GM18519 (cell line): ENCODE results near the gene TBX1.

Experiments
- ATAC-seq: cut with Tn5 transposase; IDR thresholded peaks from one replicate; pipeline ENCODE4 v1.9.1; 2021; ENCODE audit warnings: mild to moderate bottlenecking, moderate library complexity; ENCODE audit not compliant: unreplicated experiment, low FRiP score

The TBX1 gene

DNA sequence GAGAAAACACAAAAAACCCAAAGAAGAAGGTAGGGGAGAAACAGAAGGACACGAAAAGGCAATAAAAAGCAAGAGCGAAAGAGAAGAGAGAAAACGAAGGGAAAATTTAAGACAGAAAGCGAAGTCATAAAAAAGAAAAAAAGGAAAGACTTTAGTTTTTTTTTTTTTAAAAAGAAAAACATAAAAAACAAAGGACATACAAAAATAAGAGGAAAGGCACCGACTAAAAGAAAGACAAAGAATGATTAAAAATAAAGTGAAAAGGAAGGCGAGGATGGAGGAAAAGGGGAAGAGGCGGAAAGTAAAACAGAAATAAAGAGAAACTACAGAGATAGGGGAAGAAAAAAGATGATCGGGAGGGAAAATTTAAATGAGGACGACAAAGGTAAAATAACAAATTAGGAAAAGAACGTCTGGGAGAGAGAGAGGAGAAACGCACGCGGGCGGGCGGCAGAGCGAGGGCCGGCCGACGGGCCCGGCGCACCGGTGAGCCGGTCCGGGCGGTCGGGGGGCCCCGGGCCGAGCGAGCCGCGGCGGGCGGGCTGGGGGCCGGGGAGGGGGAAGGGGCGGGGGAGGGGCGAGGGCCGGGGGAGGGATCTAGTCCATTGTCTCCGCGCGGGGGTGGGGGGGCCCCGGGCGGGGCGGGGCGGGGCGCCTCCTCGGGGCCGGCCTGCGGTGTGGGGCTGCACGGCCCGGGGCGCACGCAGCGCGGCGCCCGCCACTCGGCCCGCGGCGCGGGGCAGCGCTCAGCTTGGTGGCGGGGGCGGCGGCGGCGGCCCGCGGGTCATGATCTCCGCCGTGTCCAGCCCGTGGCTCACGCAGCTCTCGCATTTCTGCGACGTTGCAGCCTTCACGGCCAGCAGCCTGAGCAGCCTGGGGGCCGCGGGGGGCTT, at the start of gene TBX1:
TBX1 (plus strand) TSS at position 721 of the 893 bp plus-strand sequence; CDS start at position 787, 66 bp downstream.
- no peak for ATAC-seq

- no peak for ATAC-seq
Measured at GRCh38 chr22:19713245-19713644, 47.3 kb upstream of the TBX1 start.

GRCh38 chr22:19713650-19714311, 46.8 kb upstream of the TBX1 start:
- ATAC-seq = no peak

DNA sequence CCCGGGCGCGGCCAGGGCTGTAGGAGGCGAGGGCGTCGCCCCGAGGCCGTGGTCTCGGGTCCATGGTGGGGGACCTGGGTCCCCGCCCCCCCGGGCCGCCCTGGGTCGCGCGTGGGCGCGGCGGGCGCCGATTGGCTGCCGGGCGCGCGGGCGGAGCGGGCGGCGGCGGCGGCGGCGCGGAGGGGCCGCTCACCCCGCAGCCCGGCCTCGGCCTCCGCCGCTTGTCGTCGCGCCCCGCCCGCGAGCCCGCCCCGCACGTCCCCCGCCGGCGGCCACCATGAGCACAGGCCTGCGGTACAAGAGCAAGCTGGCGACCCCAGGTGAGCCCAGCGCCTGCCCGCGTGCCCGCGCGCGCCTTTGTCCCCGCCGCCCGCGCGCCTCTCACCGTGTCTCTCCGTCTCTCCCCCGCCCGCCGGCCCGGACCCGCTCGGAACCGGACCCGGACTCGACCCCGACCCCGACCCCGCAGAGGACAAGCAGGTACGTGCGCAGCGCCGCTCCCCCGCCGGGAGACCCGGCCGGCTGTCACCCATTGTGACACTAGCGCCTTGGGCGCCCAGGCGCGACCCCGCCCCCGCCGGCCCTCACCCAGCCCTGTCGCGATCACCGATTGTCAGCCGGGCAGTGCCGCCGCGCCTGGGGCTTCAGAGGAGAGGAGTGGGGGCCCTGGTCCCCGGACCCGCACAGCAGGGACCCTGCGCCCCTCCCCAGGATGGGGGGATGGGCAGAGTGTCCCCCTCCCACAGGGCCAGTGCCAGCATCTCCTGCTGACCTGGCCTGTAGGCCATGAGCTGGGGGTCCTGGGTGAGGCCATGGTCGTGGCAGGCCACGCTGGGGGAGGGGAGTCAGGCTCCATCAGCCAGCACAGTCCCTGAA, 46.0 kb upstream of the TBX1 start, which contains the start of gene SEPTIN5:
SEPTIN5 (plus strand) TSS at position 192 of the 876 bp plus-strand sequence; CDS start at position 278, 86 bp downstream.
- no peak for ATAC-seq

- ATAC-seq = no peak
Measured at GRCh38 chr22:19715188-19715930, 45.2 kb upstream of the TBX1 start.

DNA sequence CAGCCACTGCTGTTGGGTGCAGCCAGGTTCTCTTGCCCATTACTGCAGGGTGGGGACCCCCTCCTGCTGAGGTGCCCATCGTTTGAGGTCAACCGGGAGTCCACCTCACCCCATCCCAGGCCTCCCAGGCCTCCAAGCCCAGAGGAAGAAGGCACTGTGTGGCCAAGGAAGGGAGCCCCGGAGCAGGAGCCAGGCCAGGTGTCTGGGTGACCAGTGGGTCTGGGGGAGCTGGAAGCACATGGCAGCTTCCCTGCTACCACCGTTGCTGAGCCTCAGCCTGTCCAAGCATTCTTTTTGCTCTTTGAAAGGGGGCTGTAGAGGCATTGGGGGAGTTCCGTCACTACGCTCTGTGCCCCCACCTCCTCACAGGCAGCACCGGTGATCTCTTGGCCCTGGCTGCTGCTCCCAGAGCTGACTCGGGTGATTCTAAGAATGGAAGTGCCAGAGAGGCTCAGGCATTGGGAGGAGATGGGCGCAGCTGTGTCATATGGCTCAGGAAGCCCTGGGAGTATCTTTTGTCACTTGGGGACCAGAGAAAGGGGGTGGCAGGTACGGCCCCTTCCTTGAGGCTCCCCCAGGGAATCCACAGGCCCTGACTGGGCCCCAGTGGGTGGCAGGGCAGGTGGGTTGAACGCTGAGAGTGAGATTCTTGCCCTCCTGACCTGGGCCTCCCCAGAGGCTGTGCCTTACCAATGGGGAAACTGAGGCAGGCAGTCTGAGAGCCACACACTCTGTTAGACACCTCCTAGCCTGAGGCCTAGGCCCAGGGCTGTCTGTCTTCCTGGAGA, 44.3 kb upstream of the TBX1 start:
- ATAC-seq = no peak

GRCh38 chr22:19716829-19717105, 43.8 kb upstream of the TBX1 start:
- ATAC-seq = no peak

- no peak for ATAC-seq
Measured at GRCh38 chr22:19717181-19717580, 43.4 kb upstream of the TBX1 start.

DNA sequence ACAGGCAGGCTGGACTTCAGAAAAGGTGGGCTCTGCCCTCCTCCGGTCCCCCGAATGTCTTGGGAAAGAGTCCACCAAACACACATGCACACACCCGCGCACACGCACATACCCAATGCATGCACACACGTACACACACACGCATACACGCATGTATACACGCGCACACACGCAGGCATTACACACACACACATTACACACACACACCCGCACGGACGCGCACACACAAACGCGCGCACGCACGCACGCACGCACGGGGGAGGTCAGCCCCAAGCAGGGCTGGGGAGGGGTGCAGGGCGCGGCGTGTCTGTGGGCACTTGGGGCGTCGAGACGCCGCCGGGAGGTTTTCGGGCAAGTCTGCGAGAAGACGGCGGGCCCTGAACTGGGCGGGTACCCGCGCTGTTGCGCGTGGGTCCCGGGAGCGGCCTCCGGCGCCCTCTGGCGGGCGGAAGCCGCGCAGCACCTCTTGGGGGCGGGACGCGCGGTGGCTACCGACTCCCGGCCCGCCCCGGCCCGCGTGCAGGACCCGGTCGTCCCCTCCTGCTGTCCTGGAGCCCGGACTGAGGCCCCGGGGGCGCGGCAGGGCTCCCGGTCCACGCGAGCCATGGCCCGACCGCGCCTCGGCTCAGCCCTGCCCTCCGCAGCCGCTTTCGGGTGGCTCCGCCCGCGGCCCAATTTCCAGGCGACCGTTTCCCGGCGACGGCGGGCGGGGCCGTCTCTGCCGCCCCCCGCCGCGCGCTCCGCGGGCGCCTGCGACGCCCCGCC, 42.7 kb upstream of the TBX1 start:
- ATAC-seq = no peak

DNA sequence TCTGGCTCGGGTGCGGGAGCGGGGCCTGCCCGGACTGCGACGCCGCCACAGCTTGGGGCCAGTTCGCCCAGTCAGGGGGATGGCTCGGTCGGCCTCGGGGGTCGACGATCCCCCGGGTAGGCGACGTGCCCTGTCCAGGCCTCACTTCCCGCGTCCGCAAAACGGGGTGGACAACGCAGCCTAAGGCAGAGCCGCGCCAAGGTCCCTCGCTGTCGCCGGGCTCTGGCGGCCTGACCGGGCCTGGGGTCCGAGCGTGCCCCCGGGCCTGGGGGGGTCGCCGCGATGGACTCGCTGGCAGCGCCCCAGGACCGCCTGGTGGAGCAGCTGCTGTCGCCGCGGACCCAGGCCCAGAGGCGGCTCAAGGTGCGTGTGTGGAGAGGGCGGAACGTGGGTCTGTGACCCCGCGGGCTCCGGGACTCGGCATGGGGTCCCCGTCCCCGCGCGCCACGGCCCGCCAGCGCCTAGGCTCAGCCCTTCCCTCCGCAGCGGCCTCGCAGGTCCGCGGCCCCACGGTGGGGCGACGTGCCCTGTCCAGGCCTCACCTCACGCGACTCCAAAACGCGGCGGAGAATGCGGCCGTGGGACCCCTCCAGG, 42.0 kb upstream of the TBX1 start:
- ATAC-seq = no peak

- ATAC-seq = no peak
Measured at GRCh38 chr22:19719050-19719482, 41.5 kb upstream of the TBX1 start.

GRCh38 chr22:19719488-19720021, 41.0 kb upstream of the TBX1 start:
- ATAC-seq = no peak

GRCh38 chr22:19720150-19720827, 40.3 kb upstream of the TBX1 start:
- ATAC-seq = no peak

DNA sequence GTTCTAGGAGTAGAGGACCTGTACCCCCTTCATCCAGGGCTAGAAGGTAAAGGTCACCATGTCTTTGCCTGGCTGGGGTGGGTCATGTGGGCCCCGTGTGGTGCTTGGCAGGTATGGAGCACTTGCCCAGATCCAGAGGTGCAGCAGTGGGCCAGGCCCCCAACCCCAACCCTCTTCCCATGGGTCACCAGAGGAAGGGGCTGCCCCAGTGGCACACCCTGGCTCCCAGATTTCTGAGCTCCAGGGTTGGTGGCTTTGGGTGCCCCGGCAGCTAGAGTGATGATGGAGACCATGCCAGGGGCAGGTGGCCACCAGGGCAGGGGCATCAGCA, 39.6 kb upstream of the TBX1 start:
- ATAC-seq = no peak

DNA sequence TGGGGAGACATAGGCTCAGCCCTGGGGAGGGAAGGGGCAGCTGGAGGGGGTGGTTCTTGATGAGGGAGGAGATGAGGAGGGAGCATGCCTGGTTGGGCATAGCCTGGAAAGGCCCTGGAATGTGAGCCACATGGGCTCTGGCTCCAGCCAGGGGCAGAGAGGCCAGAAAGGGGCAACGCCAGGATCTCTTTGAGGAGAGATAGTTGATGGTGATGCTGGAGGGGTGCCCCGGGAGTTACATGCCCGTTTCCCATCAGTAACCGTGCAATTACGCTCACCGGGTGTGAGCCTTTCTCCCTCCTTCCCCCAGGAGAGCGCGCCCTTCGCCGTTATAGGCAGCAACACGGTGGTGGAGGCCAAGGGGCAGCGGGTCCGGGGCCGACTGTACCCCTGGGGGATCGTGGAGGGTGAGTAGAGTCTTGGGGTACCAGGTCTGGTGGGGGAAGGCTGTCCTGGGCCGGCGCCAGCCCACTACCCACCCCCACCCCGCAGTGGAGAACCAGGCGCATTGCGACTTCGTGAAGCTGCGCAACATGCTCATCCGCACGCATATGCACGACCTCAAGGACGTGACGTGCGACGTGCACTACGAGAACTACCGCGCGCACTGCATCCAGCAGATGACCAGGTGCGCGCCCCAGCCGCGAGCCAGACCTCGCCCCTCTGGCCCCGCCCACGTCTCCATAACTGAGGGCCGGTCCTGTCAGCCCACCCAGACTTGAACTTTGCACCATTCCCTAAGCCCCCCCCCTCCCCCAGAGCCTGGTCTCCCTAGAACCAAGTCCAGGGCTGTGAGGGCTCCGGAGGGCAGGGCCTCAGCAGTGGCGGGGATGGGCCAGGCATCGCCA, 39.0 kb upstream of the TBX1 start:
- ATAC-seq = no peak

DNA sequence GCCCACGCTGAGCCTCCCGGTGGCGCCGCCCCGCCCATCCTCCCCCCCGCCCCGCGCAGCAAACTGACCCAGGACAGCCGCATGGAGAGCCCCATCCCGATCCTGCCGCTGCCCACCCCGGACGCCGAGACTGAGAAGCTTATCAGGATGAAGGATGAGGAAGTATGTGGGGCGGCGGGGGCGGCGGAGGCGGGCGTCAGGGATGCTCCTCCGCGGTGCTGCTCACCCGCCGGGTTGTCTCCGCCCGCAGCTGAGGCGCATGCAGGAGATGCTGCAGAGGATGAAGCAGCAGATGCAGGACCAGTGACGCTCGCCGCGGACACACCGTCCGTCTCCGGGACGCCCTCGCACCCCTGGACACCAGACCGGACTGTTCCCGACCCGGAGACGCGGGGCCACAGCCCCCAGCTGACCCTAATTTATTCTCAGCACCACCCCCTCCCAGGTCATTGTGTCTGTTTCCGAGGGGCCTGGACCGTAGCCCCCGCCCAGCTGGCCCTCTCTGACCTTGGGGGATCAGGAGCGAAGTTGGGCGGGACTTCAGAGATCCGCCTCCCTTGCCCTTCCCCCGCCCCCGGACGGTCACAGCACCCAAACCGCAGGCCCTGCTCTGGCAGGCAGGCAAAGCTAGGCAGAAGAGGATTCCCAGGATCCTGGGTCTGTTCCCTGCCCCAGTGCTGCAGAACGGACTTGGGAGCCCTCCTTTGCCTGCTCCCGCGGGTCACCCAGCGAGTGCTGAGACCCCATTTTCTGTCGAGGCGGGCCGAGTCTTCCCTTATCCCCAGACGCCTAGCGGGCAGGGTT, 38.2 kb upstream of the TBX1 start:
- no peak for ATAC-seq
